ENCODE data around the gene RASL11A.
"Not testable (repeated sequence)": the region's sequence is repeated elsewhere in the genome, so short reads cannot be mapped to it uniquely, and the experiment has no call there.

Gene RASL11A, protein sequence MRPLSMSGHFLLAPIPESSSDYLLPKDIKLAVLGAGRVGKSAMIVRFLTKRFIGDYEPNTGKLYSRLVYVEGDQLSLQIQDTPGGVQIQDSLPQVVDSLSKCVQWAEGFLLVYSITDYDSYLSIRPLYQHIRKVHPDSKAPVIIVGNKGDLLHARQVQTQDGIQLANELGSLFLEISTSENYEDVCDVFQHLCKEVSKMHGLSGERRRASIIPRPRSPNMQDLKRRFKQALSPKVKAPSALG

DNA sequence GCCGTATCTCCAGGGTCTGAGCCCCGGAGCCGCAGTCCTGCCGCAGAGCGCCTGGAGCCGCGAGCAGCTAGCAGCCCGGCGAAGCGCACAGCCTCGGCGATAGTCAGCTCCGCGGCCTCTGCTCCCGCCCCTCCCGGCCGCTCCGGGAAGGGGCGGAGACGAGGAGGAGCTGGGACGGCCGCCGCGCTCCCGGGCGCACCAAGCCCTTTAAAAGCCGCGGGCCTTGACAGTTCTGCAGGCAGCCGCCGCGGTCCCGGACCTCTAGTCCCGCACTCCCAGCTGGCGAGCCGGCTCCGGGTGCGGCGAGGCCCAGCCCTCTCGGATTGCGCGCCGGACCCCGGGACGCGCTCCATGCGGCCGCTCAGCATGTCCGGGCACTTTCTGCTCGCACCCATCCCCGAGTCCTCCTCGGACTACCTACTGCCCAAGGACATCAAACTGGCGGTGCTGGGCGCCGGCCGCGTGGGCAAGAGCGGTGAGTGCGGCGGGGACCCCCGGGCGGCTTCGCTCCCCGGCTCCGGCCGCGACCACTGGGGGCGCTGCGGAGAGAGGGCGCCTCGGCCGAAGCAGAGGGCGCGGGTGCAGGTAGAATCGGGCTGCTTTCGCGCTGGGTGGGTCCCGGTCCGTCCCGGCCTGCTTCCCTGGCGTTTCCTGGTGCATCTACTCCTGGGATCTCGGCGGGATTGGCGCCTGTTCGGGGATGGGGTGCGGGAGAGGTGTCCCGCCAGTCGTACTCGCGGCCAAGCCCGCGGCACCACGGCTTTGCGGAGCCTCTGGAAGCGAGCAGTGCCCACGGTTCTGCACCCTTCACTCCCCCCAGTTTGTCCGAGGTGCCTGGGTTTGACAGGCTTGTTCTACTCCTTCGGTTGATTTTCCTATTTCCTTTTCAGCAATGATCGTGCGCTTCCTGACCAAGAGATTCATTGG, at the start of gene RASL11A:
Gene RASL11A (plus strand): TSS at position 237 of the 927 bp plus-strand sequence. CDS start 115 bp downstream, at position 352.
- peak; percentile 83 for DNase-seq

DNA sequence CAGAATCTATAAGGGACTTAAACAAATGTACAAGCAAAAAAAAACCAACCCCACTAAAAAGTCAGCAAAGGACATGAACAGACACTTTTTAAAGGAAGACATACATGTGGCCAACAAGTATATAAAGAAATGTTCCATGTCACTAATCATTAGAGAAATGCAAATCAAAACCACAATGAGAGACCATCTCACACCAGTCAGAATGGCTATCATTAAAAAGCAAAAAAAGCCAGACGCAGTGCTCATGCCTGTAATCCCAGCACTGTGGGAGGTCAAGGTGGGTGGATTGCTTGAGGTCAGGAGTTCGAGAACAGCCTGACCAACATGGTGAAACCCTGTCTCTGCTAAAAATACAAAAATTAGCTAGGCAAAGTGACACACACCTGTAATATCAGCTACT, 48.5 kb upstream of the RASL11A start:
- DNase-seq, result not testable (repeated sequence)

DNA sequence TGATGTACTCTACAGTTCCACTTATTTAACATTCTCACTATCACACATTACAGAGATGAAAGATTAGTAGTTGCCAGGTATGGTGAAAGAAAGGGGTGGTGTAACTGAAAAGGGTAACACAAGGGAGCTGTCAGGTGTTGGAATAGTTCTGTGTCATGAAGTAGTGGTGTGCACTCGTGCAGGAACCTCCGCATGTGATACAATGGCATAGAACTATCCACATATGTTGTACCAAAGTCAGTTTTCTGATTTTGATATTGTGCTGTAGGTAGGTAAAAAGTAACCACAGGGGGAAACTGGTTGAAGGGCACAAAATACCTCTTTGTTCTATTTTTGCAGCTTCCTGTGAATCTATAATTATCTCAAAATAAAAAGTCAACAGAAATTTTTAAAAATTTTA, 43.6 kb upstream of the RASL11A start:
- no peak for DNase-seq

DNA sequence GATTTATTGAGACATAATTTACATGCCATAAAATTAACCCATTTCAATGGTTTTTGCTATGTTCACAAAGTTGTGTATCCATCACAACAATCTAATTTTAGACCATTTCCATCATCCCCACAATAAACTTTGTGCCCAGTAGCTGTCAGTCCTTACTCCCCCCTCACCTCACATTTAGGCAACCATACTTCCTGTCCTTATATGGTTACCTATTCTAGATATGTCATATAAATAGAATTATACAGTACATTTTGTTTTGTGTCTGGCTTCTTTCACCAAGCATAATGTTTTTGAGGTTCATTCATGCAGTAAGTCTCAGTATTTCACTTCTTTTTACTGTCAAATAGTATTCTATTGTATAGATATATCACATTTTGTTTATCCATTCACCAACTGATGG, 42.5 kb upstream of the RASL11A start:
- DNase-seq, result no peak

DNA sequence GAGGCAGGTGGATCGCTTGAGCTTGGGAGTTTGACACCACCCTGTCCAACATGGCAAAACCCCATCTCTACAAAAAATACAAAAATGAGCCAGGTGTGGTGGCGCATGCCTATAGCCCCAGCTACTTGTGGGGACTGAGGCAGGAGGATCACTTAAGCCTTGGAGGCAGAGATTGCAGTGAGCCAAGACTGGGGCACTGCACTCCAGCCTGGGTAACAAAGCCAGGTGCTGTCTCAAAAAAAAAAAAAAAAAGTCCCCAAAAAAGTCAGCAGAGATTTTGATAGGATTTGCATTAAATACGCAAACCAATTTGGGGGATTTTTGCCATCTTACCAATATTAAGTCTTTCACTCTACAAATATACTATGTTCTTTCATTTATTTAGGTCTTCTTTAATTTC, 41.0 kb upstream of the RASL11A start:
- DNase-seq, result no peak

DNA sequence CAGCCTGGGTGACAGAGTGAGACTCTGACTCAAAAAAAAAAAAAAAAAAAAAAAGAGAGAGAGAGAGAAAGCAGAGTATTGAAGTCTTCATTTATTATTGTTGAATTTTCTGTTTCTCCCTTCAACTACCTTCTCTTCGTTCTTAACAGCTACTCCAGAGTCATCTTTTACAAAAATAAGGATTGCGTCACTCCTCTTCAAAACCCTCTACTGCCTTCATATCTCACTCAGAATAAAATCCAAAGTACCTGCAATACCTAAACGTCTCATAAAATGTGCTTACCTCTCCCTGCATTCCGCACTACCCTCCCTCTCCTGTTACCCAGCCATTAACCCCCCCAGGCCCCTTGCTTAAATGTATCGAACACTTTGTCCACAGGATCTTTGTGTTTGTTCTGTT, 36.7 kb upstream of the RASL11A start:
- no peak for DNase-seq

DNA sequence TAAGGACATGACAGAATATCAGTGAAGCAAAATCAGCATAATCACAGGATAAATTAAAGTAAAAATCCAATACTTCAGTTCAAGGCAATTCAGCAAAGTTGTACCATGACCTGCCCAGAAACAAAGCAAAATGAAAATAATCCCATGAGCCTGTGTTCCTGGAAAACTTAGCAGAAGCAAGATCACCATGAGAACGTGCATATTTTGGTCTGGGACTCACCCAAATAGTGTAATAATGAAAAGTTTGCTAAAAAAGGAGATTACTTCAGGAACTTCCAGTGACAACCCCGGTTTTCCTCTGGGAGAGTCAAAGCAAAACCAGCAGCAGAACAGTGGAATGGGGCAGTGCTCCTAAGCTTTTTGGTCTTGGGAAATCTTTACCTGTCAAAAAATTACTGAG, 34.2 kb upstream of the RASL11A start:
- no peak for DNase-seq

DNA sequence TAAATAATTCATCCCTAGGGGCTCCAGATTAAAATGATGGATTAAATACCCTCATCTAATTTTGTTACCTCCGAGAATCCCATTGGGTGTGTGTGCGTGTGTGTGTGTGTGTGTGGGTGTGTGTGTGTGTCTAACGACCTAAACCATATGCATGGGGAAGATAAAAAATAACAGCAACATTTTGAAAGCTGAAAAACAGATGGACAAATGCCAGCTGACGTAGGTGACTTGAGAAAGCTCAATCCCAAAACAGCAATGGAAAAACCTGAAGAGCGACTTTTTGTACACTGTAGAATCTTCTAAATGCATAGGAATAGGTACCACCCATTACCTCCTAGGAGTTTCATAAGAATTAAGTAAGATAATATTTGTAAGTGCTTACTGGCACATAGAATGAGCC, 27.9 kb upstream of the RASL11A start:
- DNase-seq, result no peak

DNA sequence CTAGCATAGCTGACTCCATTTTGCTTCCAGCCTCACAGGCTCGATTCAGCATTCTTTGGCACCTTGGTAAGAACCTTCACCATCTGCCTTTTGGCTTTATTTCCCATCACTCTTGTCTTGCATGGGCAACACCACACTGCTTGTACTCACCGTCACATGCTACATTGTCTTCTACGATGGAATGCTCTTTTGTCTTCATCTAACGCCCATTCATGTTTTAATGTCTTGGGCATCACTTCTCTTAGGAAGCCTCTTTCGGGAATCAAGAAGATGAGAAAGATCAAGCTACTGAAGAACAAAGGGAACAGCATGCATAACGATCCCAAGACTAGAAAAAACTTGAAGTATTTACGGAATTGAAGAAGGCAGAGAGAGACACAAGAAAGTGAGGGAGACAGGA, 25.0 kb upstream of the RASL11A start:
- DNase-seq, result no peak

DNA sequence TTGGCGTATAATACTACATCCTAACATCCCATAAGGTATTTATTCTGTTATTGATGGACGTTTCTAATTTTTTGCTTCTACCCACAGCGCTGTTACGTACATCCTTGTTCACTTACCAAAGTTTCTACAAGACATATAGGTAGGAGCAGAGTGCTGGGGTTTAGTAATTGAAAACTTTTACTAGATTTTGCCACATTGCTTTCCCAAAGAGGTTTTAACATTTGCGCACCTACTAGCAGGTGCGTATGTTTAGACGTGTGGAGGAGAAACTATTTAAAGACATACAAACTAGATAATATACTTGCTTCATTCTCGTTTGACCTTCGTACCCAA, 19.8 kb upstream of the RASL11A start:
- DNase-seq, result no peak

DNA sequence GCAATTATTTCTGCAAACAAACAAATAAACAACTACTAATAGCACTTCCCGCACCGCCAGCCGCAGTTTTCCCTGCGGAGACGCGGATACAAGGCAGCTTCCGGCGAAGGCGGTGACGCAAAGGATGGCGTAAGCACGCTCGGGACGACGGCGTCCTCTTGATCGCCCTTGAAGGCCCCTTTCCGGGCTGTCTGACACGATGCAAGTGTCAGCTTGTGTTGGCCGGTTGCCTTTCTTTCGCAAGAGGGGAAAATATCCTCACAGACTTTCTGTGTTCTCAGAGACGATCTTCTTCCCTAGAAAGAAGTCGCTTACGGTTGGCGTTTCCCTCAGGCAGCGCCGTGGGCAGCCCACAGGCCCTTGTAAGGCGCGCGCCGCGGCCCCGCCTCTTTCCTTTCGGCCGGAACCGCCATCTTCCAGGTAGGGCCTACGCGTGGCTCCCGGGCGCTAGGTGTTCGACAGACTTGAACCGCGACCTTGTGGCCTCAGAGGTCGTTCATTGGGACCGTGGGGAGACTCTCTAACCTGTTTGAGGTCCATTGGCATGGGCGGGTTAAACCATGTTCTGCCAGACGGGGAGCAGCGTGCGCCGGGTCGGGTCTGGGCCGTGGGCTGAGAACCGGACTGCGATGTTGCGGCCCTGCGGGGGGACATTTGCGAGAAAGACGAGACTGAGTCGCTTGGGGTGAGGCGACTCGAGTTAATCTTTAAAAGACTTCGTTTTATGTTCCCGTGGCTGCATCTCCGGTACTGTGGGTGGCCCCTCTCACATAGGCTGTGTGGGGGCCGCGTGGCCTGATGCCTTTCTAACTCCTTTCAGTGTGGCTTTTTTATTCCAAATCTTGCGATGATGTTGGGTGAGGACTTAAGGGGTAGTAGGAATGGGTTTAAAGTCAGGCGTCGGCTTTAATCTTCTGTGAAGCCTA, 19.2 kb upstream of the RASL11A start, which contains the start of gene RPL21:
Gene RPL21 (plus strand): TSS at position 393 of the 926 bp plus-strand sequence. CDS start 2,219 bp downstream, outside the sequence.
- DNase-seq, result peak; percentile 96

DNA sequence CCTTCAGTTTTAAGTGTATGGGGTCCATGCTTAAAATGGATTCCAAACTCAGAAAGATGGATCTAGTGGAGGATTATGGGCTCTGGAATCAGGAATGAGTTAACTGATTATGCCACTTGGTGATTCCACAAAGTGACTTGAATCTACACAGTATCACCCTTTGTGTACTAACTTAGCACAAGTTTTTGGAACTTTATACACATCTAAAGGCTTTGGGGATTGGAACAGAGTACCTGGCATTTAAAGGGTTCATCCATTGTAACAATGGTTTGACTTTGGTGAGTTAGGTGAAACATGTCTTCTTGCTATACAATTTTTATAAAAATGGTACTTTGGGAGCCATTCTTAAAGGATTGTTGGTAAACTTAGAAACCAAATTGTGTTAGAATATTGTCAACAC, 18.2 kb upstream of the RASL11A start:
- no peak for DNase-seq

DNA sequence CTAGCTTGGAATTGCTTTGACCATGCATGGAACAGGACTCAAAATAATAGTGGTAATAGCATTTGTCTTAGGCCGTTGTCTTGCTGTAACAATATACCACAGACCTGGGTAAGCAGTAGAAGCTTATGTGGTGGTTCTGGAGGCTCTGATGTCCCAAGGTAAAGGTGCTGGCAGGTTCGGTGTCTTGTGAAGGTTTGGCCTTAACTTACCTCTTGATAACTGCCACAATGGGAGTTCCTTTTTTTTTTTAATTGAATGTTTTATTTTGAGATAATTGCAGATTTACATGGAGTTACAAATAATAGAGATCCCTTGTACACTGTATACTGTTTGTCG, 13.4 kb upstream of the RASL11A start:
- no peak for DNase-seq

DNA sequence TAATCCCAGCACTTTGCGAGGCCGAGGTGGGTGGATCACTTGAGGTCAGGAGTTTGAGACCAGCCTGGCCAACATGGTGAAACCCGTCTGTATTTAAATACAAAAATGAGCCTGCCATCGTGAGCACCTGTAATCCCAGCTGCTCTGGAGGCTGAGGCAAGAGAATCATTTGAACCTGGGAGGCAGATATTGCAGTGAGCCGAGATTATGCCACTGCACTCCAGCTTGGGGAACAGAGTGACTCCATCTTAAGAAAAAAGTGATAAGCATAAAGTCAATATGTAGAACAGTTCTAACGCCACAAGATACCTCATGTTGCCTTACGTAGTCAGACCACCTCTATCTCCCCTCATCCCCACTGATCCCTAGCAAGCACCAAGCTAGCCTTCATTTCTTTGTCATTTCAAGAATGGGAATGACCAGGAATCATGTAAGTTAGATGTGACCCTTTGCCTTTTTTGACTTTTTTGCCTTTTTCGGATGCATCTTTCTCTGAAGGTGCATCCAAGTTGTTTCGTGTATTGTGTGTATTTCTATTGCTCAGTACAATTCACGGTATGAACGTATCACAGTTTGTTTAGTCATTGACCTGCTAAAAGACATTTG, 12.9 kb upstream of the RASL11A start:
- no peak for DNase-seq

DNA sequence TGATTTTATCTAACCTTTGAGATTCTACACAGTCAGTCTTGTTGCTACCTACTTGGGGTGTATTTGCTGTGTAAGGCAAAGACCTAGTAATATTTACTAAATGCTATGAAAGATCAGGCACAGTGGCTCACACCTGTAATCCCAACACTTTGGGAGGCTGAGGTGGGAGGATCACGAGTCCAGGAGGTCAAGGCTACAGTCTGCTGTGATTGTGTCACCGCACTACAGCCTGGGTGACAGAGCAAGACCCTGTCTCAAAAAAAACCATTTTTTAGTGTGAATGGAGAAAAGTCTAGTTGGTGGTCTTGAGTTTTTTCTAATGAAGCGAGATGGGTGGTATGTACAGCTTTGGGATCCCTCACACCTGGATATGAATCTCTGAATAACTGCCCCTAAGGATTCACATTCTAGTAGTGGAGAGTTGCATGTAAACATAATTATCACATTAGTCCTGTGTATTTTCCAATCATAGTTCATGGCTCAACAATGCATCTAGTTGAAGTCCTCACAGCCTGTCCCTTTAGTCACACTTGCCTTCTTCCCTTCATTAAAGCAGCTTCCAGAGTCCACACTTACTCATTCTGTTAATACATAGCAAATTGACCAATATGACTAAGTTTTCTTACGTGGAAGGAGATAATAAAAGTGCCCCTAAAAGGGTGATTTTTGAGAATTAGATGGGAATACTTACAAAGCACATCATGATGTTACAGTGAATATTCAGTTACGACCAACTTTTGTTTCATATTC, 11.8 kb upstream of the RASL11A start:
- no peak for DNase-seq

DNA sequence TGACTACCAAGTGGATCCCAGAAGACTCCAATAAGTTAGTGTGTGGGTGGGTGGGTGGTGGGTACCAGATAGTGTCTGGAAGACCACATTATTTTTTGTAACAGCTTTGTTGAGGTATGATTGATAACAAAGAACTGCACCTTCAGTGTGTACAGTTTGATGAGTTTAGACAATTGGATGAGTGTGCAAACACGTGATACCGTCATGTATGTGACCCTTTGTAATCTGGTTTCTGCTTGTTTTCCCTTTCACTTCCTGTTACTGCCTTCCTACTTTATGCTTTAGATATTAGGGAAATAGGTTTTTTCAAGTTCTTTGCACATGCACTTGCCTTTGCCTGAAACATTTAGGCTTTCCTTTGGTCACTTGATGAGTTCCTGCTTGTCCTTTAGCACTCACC, 10.8 kb upstream of the RASL11A start:
- no peak for DNase-seq

DNA sequence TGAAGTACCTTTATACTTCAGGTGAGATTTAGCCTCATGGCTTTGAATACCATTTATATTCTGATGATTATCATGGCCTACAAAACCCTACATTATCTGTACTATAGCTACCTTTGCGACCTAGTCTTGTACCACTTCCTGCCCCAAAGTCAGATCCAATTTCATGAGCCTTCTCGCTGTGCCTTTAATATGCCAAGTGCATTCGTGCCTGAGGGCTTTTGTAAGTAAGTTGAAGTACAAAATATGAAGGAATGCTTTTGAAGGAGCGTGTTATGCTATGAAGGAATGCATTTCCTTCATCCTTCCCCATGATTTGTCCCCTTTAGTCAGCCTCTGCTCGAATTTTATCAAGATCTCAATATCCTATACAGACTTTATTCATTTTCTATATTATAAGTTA, 9.2 kb upstream of the RASL11A start:
- DNase-seq, result no peak

DNA sequence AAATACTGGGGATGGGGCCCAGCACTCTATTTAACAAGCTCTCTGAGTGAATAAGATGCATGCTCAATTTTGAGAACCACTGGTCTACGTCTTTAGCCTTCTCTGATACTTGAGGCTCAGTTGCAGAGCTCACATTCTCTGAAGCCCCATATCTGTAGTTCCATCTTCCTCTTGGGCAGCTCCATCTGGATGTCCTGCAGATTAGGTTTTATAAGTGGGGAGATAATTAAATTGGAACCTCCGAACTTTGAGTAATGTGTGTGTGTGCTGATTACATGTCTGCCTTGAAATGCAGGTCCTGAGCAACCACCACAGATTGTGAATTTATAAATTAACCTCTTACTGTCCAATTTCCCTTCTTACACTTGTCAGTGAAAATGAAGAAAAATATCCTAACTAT, 7.2 kb upstream of the RASL11A start:
- DNase-seq, result no peak

DNA sequence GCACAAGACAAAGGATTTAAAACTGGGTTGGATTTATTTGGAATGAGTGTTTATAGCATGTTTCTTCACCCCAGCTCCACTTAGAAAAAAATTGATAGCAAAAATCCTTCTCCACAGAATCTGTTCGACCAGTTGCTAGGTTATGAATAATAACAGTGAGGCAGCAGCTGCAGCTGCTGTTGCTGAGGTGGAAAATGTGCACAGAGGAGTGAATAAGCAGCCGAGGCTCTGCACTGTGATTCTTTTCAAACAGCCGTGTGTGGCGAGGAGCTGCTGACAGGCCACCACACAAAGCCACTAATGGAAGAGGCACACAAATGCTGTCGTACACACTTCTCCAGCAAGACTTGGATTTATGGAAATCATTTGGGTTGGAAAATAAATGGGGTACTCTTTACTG, 6.4 kb upstream of the RASL11A start:
- DNase-seq, result no peak

DNA sequence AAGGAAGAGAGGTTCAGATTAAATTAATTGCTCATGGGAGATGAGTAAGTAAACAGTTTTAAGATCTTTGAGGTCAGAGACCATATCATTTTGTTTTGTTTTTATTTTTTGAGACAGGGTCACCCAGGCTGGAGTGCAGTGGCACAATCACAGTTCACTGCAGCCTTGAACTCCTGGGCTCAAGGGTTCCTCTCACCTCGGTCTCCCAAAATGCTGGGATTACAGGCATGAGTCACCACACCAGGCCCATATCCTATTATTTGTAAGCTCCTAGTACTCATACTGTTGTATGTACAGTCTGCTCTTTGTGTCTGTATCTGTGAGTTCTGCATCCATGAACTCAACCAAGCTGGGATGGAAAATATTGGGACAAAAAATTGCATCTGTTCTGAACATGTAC, 6.0 kb upstream of the RASL11A start:
- no peak for DNase-seq

DNA sequence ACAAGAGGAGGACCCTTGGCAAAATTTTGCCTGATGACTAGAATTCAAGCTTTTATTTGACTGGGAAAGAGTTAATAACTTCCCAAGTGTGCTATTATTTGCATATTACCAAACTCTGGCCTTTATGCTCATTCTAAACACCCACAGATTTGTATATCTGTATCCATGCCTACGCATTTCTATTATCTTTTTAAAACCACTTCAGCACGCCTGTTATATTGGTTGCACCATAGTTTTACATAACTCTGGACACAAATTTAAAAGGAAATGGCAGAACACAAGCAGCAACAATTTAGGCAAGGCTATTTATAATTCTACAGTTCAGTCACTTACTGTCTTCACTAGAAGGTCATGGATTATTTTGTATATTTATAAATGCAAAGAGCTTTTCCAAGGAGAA, 3.7 kb upstream of the RASL11A start:
- no peak for DNase-seq

DNA sequence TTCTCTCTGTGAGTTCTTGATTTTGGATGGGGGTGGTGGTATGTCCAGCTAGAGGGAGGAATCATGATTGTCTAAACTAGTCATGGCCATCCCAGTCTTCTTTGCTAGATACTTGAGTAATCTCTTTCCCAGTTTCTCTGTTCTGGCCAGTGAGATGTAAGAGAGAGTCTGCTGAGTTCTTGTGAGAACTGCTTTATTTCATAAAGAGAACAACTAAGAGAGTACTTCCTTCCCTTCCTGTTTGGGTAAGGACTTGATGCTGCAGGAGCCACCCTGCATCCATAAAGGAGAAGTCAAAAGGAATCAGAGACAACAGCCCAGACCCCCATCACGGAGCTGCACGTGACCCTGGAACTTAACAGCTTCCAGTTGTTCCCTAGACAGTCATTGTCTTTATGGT, 3.0 kb upstream of the RASL11A start:
- DNase-seq, result no peak

Measured in activated T-cell treated with anti-CD3 and anti-CD28 coated beads, Interleukin-2, amount 50 U/mL, for 1 hour (primary cell).